GM12873 (cell line): Measurements from ENCODE around the gene PRSS12.

Experiments
- CTCF ChIP-seq: IDR thresholded peaks from 2 replicates; pipeline ENCODE4 v1.5.1; 2012; ENCODE audit warnings: low read depth, mild to moderate bottlenecking, moderate library complexity, low read length, control low read depth; ENCODE audit not compliant: insufficient read depth; ENCODE audit errors: missing control alignments

PRSS12 gene

GRCh38 chr4:118259111-118259510 is 93.7 kb downstream of the PRSS12 start:
- TF ChIP-seq CTCF = no peak

- no peak for TF ChIP-seq CTCF
These were observed 98.4 kb downstream of the PRSS12 start for GRCh38 chr4:118254368-118254767.

- no peak for TF ChIP-seq CTCF
These were observed 102.9 kb downstream of the PRSS12 start for GRCh38 chr4:118249890-118250289.

GRCh38 chr4:118237531-118237930 is 115.3 kb downstream of the PRSS12 start:
- TF ChIP-seq CTCF = no peak

GRCh38 chr4:118235566-118236120 is 117.2 kb downstream of the PRSS12 start:
- no peak for TF ChIP-seq CTCF
